ENCODE results near the gene LIMS2. TPM values are rescaled to one million over a fixed set of nuclear protein-coding genes. Genes with fewer than 3 reads are reported as not detected.

LIMS2 gene
- total RNA-seq, 4 donors from 2014 or later, result 34.5 to 198 (median 91.3) TPM

- H3K4me3 ChIP-seq, result no peak overlapping the region
- H3K36me3 ChIP-seq, result no peaks in the 10 kb centered on the region
- peaks cover 33 to 74% (median 59%) of the 10 kb centered on the region in 4 donors for H3K4me1 ChIP-seq
- no peaks in the 10 kb centered on the region for H3K27me3 ChIP-seq
- WGBS, 2 donors (ENCODE audit: low coverage in 1 of 2), result 93% methylated on average over 28 of the region's 29 CpGs; no CpG with 5 or more reads in 1 of the 2 donors
- intact Hi-C loops (cut with DNase I; ENCODE audit: low total_unique reads), result no loop called here
- no peak for DNase-seq
- TF ChIP-seq POLR2AphosphoS5 (IDR thresholded peaks at IDR 0.05) (no peak), POLR2A (IDR thresholded peaks at IDR 0.05) (no peak), EP300 (IDR thresholded peaks at IDR 0.05; ENCODE audit: low read depth) (no peak)
- TF ChIP-seq, protein P1, sequence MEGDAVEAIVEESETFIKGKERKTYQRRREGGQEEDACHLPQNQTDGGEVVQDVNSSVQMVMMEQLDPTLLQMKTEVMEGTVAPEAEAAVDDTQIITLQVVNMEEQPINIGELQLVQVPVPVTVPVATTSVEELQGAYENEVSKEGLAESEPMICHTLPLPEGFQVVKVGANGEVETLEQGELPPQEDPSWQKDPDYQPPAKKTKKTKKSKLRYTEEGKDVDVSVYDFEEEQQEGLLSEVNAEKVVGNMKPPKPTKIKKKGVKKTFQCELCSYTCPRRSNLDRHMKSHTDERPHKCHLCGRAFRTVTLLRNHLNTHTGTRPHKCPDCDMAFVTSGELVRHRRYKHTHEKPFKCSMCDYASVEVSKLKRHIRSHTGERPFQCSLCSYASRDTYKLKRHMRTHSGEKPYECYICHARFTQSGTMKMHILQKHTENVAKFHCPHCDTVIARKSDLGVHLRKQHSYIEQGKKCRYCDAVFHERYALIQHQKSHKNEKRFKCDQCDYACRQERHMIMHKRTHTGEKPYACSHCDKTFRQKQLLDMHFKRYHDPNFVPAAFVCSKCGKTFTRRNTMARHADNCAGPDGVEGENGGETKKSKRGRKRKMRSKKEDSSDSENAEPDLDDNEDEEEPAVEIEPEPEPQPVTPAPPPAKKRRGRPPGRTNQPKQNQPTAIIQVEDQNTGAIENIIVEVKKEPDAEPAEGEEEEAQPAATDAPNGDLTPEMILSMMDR (IDR thresholded peaks at IDR 0.05), result no peak
- no peaks in the 10 kb centered on the region for H3K9me3 ChIP-seq
- in situ Hi-C loops (cut with MboI; ENCODE audit: low pct_ligation_motif_present in 1 of 4, low pct_unique_long_range_greater_than_20kb in 1 of 4, low sequenced_read_pairs in 3 of 4), result no loop called here
- H3K27ac ChIP-seq, result peak overlapping the region; percentile 81 to 91 (median 86)
These were observed 23.9 kb downstream of the LIMS2 start for GRCh38 chr2:127651381-127651809.

DNA sequence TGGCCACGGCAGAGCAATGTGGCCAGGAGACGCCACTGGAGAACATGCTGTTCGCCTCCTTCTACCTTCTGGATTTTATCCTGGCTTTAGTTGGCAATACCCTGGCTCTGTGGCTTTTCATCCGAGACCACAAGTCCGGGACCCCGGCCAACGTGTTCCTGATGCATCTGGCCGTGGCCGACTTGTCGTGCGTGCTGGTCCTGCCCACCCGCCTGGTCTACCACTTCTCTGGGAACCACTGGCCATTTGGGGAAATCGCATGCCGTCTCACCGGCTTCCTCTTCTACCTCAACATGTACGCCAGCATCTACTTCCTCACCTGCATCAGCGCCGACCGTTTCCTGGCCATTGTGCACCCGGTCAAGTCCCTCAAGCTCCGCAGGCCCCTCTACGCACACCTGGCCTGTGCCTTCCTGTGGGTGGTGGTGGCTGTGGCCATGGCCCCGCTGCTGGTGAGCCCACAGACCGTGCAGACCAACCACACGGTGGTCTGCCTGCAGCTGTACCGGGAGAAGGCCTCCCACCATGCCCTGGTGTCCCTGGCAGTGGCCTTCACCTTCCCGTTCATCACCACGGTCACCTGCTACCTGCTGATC, 24.4 kb downstream of the LIMS2 start:
- no peak for DNase-seq
- Histone ChIP-seq H3K27me3 (no peaks in the 10 kb centered on the region), H3K4me1 (peaks cover 33 to 78% (median 59%) of the 10 kb centered on the region in 4 donors), H3K4me3 (no peak overlapping the region), H3K36me3 (no peaks in the 10 kb centered on the region), H3K9me3 (no peaks in the 10 kb centered on the region), H3K27ac (peak overlapping the region; percentile 81 to 91 (median 86))
- TF ChIP-seq EP300 (IDR thresholded peaks at IDR 0.05; ENCODE audit: low read depth) (peak; percentile 88), POLR2AphosphoS5 (IDR thresholded peaks at IDR 0.05) (peak; percentile 27 to 43 (median 33))
- TF ChIP-seq, protein P1 (IDR thresholded peaks at IDR 0.05), result no peak
- WGBS, 2 donors (ENCODE audit: low coverage in 1 of 2), result 76 to 81% methylated on average over 5 to 28 of the region's 28 CpGs
- intact Hi-C loops (cut with DNase I; ENCODE audit: low total_unique reads) (no loop called here), in situ Hi-C loops (cut with MboI; ENCODE audit: low pct_ligation_motif_present in 1 of 4, low pct_unique_long_range_greater_than_20kb in 1 of 4, low sequenced_read_pairs in 3 of 4) (no loop called here)

DNA sequence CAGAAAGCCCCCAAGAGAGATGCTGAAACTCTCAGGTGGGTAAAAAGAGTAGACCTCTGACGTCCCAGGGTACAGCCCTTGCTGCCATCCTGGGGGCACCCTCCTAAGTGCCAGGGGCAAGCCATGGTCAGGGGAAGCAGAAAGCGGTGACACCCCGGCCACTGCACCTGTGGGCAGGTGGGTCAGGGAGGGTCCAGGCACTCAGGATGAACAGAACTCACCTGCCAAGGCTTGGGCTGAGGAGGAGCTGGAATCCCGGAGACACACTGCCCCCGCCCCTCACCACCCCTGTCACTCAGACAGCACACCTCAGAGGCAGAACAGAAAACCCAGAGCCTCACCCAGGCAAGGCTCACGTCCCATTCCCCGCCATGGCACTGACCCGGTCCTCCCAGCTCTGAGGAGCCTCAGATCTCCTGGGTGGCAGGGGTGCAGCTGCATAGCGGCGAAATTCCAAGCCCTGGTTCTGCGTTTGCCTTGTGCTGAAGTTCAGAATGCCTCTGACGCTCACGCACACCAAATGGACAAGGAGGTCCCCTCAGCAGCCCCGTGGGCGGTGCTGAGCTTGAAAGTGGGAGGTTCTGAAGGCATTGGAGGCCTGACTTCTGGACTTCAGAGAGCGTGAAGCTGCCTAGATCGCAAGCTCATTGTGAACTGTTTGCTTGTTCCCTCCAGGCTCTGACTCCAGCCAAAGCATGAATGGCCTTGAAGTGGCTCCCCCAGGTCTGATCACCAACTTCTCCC, 25.1 kb downstream of the LIMS2 start:
- H3K27ac ChIP-seq, result peak overlapping the region; percentile 81 to 91 (median 86)
- in situ Hi-C loops (cut with MboI; ENCODE audit: low pct_ligation_motif_present in 1 of 4, low pct_unique_long_range_greater_than_20kb in 1 of 4, low sequenced_read_pairs in 3 of 4) (no loop called here), intact Hi-C loops (cut with DNase I; ENCODE audit: low total_unique reads) (no loop called here)
- 63% methylated on average over 17 of the region's 17 CpGs; no CpG with 5 or more reads in 1 of the 2 donors for WGBS, 2 donors (ENCODE audit: low coverage in 1 of 2)
- TF ChIP-seq POLR2A (IDR thresholded peaks at IDR 0.05) (no peak), POLR2AphosphoS5 (IDR thresholded peaks at IDR 0.05) (peak in 1 of 3 donors; percentile 56)
- TF ChIP-seq, protein P1 (IDR thresholded peaks at IDR 0.05), result peak in 3 of 5 experiments; percentile 4 to 33 (median 7)
- DNase-seq, result no peak
- peaks cover 38 to 81% (median 65%) of the 10 kb centered on the region in 4 donors for H3K4me1 ChIP-seq
- no peaks in the 10 kb centered on the region for H3K36me3 ChIP-seq
- H3K27me3 ChIP-seq, result no peaks in the 10 kb centered on the region
- H3K9me3 ChIP-seq, result no peaks in the 10 kb centered on the region
- peak overlapping the region in 1 of 4 donors; percentile 3 for H3K4me3 ChIP-seq

GRCh38 chr2:127649684-127650040, 25.7 kb downstream of the LIMS2 start:
- Histone ChIP-seq H3K36me3 (no peaks in the 10 kb centered on the region), H3K9me3 (no peaks in the 10 kb centered on the region), H3K4me1 (peaks cover 38 to 79% (median 64%) of the 10 kb centered on the region in 4 donors), H3K27ac (peak overlapping the region; percentile 81 to 91 (median 86)), H3K27me3 (no peaks in the 10 kb centered on the region), H3K4me3 (peak overlapping the region in 1 of 4 donors; percentile 4)
- in situ Hi-C loops (cut with MboI; ENCODE audit: low pct_ligation_motif_present in 1 of 4, low pct_unique_long_range_greater_than_20kb in 1 of 4, low sequenced_read_pairs in 3 of 4) (no loop called here), intact Hi-C loops (cut with DNase I; ENCODE audit: low total_unique reads) (no loop called here)
- peak; percentile 88 for DNase-seq
- 6% methylated on average over 7 of the region's 7 CpGs; no CpG with 5 or more reads in 1 of the 2 donors for WGBS, 2 donors (ENCODE audit: low coverage in 1 of 2)
- no peak for TF ChIP-seq EP300 (IDR thresholded peaks at IDR 0.05; ENCODE audit: low read depth)
- TF ChIP-seq, protein P1 (IDR thresholded peaks at IDR 0.05), result peak; percentile 81 to 92 (median 87)

Data from transverse colon (tissue), 4 donors.